Lung (tissue), 12 donors: Measurements from ENCODE around the gene RPS6KL1. TPM values are rescaled to one million over a fixed set of nuclear protein-coding genes. Genes with fewer than 3 reads are reported as not detected.

Experiments used
- ATAC-seq: fragments of 200-7000 bp; cut with Tn5 transposase; one replicate; pipeline ENCODE4 v1.9.1; 2020; ENCODE audit warnings: moderate number of reproducible peaks; ENCODE audit not compliant: insufficient read depth, low FRiP score
- DNase-seq, 3 donors: peaks; one replicate each; pipeline ENCODE4 v3.0.0-alpha.2; 2013 to 2017
- H3K27ac ChIP-seq, 2 donors: one replicate each; pipeline ENCODE4 v1.5.1; 2013; ENCODE audit warnings: mild to moderate bottlenecking in 2 of 2, moderate library complexity in 2 of 2, control low read depth in 1 of 2, inconsistent platforms in 1 of 2, low read depth in 1 of 2, low read length in 1 of 2
- H3K27me3 ChIP-seq, 3 donors: one replicate each; pipeline ENCODE4 v1.5.1; 2013; ENCODE audit warnings: low read length in 2 of 3; ENCODE audit not compliant: control insufficient read depth in 3 of 3, insufficient read depth in 3 of 3
- H3K36me3 ChIP-seq, 4 donors: one replicate each; pipeline ENCODE4 v1.5.1; 2013; ENCODE audit warnings: low read length in 4 of 4, mild to moderate bottlenecking in 1 of 4, moderate library complexity in 1 of 4; ENCODE audit not compliant: control insufficient read depth in 4 of 4, insufficient read depth in 4 of 4
- H3K4me1 ChIP-seq, 5 donors: one replicate each; pipeline ENCODE4 v1.5.1; 2013; ENCODE audit warnings: low read length in 5 of 5, mild to moderate bottlenecking in 2 of 5, moderate library complexity in 1 of 5; ENCODE audit not compliant: control insufficient read depth in 5 of 5, insufficient read depth in 5 of 5
- H3K4me3 ChIP-seq: one replicate; pipeline ENCODE4 v1.5.1; 2013; ENCODE audit warnings: mild to moderate bottlenecking, control low read depth, moderate library complexity
- H3K9ac ChIP-seq, 2 donors: one replicate each; pipeline ENCODE4 v1.5.1; 2013; ENCODE audit warnings: low read length in 2 of 2, control low read depth in 1 of 2; ENCODE audit not compliant: insufficient read depth in 1 of 2
- H3K9me3 ChIP-seq, 4 donors: one replicate each; pipeline ENCODE4 v1.5.1; 2013; ENCODE audit warnings: low read length in 3 of 4, mild to moderate bottlenecking in 1 of 4, moderate library complexity in 1 of 4; ENCODE audit not compliant: control insufficient read depth in 4 of 4, insufficient read depth in 3 of 4
- CTCF ChIP-seq: IDR thresholded peaks from 2 replicates; pipeline ENCODE4 v1.5.1; 2012; ENCODE audit warnings: mild to moderate bottlenecking; ENCODE audit errors: control extremely low read depth, extremely low read depth
- WGBS, 2 donors: extraction: QIAGEN DNeasy Blood & Tissue Kit; methylation state at CpG; one replicate each; pipeline ENCODE4 v1.1.7; 2013; 5-methylcytosine and 5-hydroxymethylcytosine counted together
- polyA plus RNA-seq, 2 donors: library from polyadenylated mRNA; stranded (reverse); fragments of 200-250 nt; gene quantifications; one replicate each; pipeline ENCODE4 v1.2.1, GENCODE V29; 2013
- total RNA-seq, 2 donors: library from RNA; depleted of rRNA in 1 of 2; stranded (reverse); fragments of >200 nt in 1 of 2; gene quantifications; one replicate each; pipeline ENCODE4 v1.2.1, GENCODE V29; 2014 to 2021
- donor health status: control.
- donor health status: control.
- donor health status: Bipolar disorder and iron deficiency.
- donor health status: healthy.
- donor health status: DM: yes; HTN: yes; CAD: no.

RPS6KL1 gene
- total and polyA plus RNA-seq, 4 donors, result 2.2 to 13.0 (median 4.3) TPM

DNA sequence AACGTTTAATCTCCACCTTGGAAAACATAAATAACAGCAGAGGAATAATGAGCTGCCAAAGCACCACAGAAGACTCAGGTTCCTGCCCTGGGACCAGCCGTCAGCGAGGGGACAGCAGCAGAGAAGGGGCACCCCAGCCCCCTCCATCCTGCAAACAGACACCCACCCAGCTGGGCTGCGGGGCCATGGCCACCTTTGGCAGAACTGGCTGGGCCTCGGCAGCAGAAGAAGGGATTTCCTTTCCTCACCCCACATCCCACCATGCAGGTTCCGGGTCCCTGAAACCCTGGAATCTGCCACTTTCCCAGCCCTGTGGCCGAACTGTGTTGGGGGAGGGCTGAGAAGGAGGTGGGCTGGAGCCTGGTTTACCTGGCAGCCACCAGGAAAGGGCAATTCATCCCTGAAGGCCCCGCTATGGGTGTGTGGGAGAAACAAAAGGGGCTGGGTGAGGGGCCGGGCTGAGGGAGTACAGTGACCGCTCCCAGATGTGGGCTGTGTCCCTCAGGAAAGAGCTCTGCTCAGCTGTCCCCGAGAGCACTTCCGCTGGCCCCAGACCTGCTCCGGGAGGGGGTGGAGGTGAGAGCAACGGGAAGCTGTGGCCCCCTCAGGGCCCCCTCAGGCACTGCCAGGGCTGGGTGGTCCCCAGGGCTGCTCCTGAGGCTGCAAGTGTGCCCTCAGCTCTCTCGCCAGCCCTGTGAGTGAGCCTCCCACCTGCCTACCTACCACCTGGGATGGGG, 28.6 kb upstream of the RPS6KL1 start:
- DNase-seq (no peak), ATAC-seq (no peak)
- peaks cover 0 to 19% (median 5%) of the 10 kb centered on the region in 4 donors for H3K36me3 ChIP-seq
- no peaks in the 10 kb centered on the region for H3K27me3 ChIP-seq
- WGBS, 2 donors, result 61 to 66% methylated on average over 15 of the region's 15 CpGs
- H3K4me1 ChIP-seq, result peaks cover 0 to 64% (median 13%) of the 10 kb centered on the region in 5 donors
- no peak overlapping the region for H3K27ac ChIP-seq
- TF ChIP-seq CTCF, result no peak
- no peaks in the 10 kb centered on the region for H3K9me3 ChIP-seq
- H3K9ac ChIP-seq, result no peak overlapping the region
- no peak overlapping the region for H3K4me3 ChIP-seq

DNA sequence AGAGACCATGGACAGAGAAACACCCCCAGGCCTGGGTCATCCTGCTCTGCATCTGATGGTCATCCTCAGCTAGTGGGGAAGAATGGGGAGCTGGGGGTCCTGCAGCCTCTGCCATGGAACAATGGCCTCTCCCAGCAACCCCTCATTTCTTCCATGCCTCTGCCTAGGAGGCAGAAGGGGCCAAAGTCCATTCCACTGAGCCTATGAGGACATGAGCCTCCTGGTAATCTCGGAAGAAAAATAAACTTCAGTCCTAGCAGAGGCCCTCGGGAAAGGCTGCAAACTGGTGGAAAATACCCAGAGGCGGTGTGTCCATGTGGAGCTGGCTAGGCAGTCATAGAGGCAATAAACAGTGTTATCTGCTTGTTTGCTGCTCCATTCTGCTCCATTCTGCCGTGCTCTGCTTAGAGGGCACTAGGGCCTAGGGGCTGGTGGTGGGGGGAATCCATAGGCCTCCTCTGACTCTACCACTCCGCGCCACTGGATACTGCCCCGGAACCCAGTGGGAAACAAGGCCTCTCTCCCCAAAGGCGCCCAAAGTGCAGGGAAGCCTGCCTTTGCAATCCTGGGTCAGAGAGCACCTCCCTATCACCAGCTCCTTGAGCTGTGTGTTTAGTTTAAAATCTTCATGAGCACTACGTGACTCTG, 27.9 kb upstream of the RPS6KL1 start:
- DNase-seq (no peak), ATAC-seq (no peak)
- TF ChIP-seq CTCF, result no peak
- no peaks in the 10 kb centered on the region for H3K9me3 ChIP-seq
- no peak overlapping the region for H3K4me3 ChIP-seq
- H3K9ac ChIP-seq, result no peak overlapping the region
- WGBS, 2 donors, result 80 to 91% methylated on average over 9 of the region's 9 CpGs
- no peak overlapping the region for H3K27ac ChIP-seq
- no peaks in the 10 kb centered on the region for H3K27me3 ChIP-seq
- H3K4me1 ChIP-seq, result peaks cover 0 to 59% (median 13%) of the 10 kb centered on the region in 5 donors
- H3K36me3 ChIP-seq, result peaks cover 0 to 19% (median 5%) of the 10 kb centered on the region in 4 donors

GRCh38 chr14:74949859-74950573, 27.0 kb upstream of the RPS6KL1 start:
- H3K9ac ChIP-seq, result no peak overlapping the region
- TF ChIP-seq CTCF, result no peak
- no peak for ATAC-seq
- H3K4me3 ChIP-seq, result no peak overlapping the region
- H3K27me3 ChIP-seq, result no peaks in the 10 kb centered on the region
- peaks cover 0 to 19% (median 6%) of the 10 kb centered on the region in 4 donors for H3K36me3 ChIP-seq
- H3K4me1 ChIP-seq, result peaks cover 0 to 55% (median 13%) of the 10 kb centered on the region in 5 donors
- H3K27ac ChIP-seq, result no peak overlapping the region
- WGBS, 2 donors, result 85 to 89% methylated on average over 17 of the region's 17 CpGs
- H3K9me3 ChIP-seq, result no peaks in the 10 kb centered on the region
- no peak for DNase-seq
